H1 (cell line): ENCODE results near the gene PTCSC3. TPM values are rescaled to one million over a fixed set of nuclear protein-coding genes. Genes with fewer than 3 reads are reported as not detected.

Experiments used
- CTCF ChIA-PET: fragments of 300-600 bp; sonication (Branson Sonifier 250); formaldehyde crosslinking; loops from one replicate; lab custom pipeline; 2021; ENCODE audit not compliant: partially characterized antibody; lab: Charles Lee
- POLR2A ChIA-PET: fragments of 300-600 bp; sonication (Branson Sonifier 250); formaldehyde crosslinking; loops from one replicate; lab custom pipeline; 2021; ENCODE audit warnings: inconsistent platforms; ENCODE audit not compliant: partially characterized antibody; lab: Charles Lee
- DNase-seq, 2 experiments: peaks; one replicate each; pipeline versions ENCODE4 v3.0.0 to v3.0.0-alpha.2; 2010 to 2022; ENCODE audit warnings: low spot score in 2 of 2, low read depth in 1 of 2, mixed read lengths in 1 of 2
- FAIRE-seq: peaks from 2 replicates; lab custom pipeline; 2011; peaks lifted over from hg19 to GRCh38; lab: Jason Lieb, UNC
- H2AFZ ChIP-seq: 2 replicates; pipeline ENCODE4 v1.8.1; 2012; ENCODE audit warnings: low read length, inconsistent platforms
- H2AK5ac ChIP-seq: 2 replicates; pipeline ENCODE4 v1.6.1; 2013; ENCODE audit warnings: low read depth, low read length
- H2BK120ac ChIP-seq: replicated peaks from 2 replicates; pipeline ENCODE3; 2013; ENCODE audit warnings: low read depth, low read length, inconsistent platforms
- H2BK12ac ChIP-seq: 2 replicates; pipeline ENCODE4 v1.6.1; 2013; ENCODE audit warnings: low read depth, low read length
- H2BK15ac ChIP-seq: 2 replicates; pipeline ENCODE4 v1.6.1; 2013; ENCODE audit warnings: low read length
- H2BK20ac ChIP-seq: 2 replicates; pipeline ENCODE4 v1.6.1; 2013; ENCODE audit warnings: low read length
- H2BK5ac ChIP-seq: 2 replicates; pipeline ENCODE4 v1.6.1; 2013; ENCODE audit warnings: low read depth, low read length
- H3K14ac ChIP-seq: 2 replicates; pipeline ENCODE4 v1.6.1; 2013; ENCODE audit warnings: inconsistent platforms; ENCODE audit not compliant: insufficient read length
- H3K18ac ChIP-seq: 2 replicates; pipeline ENCODE4 v1.6.1; 2013; ENCODE audit warnings: low read length; ENCODE audit errors: extremely low read depth
- H3K23ac ChIP-seq: 2 replicates; pipeline ENCODE4 v1.6.1; 2013; ENCODE audit warnings: inconsistent platforms; ENCODE audit not compliant: insufficient read length
- H3K23me2 ChIP-seq: 2 replicates; pipeline ENCODE4 v1.6.1; 2013; ENCODE audit warnings: low read depth, low read length
- H3K27ac ChIP-seq: 2 replicates; pipeline ENCODE4 v1.6.1; 2011; ENCODE audit warnings: low read depth, low read length, inconsistent platforms
- H3K27me3 ChIP-seq, 4 experiments: replicated peaks in 1 of 4; 1 replicate in 1 of 4; 2 replicates in 3 of 4; pipeline versions ENCODE4 v1.6.1 to v1.8.1; 2011 to 2013; ENCODE audit warnings: low read length in 3 of 4, mild to moderate bottlenecking in 3 of 4, inconsistent platforms in 2 of 4, mixed read lengths in 2 of 4, moderate library complexity in 1 of 4; ENCODE audit not compliant: control insufficient read depth in 3 of 4, insufficient read depth in 3 of 4; ENCODE audit errors: extremely low read depth in 1 of 4
- H3K36me3 ChIP-seq, 4 experiments: 2 replicates each; pipeline versions ENCODE4 v1.6.1 to v1.8.1; 2011 to 2013; ENCODE audit warnings: mild to moderate bottlenecking in 4 of 4, low read length in 3 of 4, moderate library complexity in 2 of 4, control low read depth in 1 of 4, inconsistent platforms in 1 of 4; ENCODE audit not compliant: insufficient read depth in 4 of 4, control insufficient read depth in 2 of 4
- H3K4ac ChIP-seq: replicated peaks from 2 replicates; pipeline ENCODE3; 2013; ENCODE audit warnings: low read length, low read depth, mixed read lengths, inconsistent platforms; ENCODE audit not compliant: insufficient read length
- H3K4me1 ChIP-seq, 4 experiments: replicated peaks in 1 of 4; 1 replicate in 1 of 4; 2 replicates in 3 of 4; pipeline versions ENCODE4 v1.6.1 to v1.8.1; 2011 to 2013; ENCODE audit warnings: low read length in 3 of 4, inconsistent platforms in 2 of 4, mixed read lengths in 1 of 4; ENCODE audit not compliant: insufficient read depth in 4 of 4, control insufficient read depth in 3 of 4
- H3K4me2 ChIP-seq, 2 experiments: 2 replicates each; pipeline versions ENCODE4 v1.6.1 to v1.8.1; 2011 to 2013; ENCODE audit warnings: low read depth in 2 of 2, low read length in 2 of 2, control low read depth in 1 of 2, inconsistent platforms in 1 of 2, mild to moderate bottlenecking in 1 of 2; ENCODE audit not compliant: insufficient read depth in 1 of 2
- H3K4me3 ChIP-seq, 4 experiments: fragments of 200-600, 300-600 bp in 1 of 4; sonication (generic), shearing (Covaris generic), sonication (Bioruptor Twin) in 1 of 4; 2 replicates each; pipeline versions ENCODE4 v1.5.1 to v1.8.1; 2011 to 2016; ENCODE audit warnings: low read length in 4 of 4, low read depth in 3 of 4, control low read depth in 2 of 4, inconsistent platforms in 2 of 4, mild to moderate bottlenecking in 2 of 4, mixed read lengths in 1 of 4, moderate library complexity in 1 of 4; ENCODE audit not compliant: insufficient read depth in 2 of 4; ENCODE audit errors: extremely low read depth in 1 of 4
- H3K56ac ChIP-seq: replicated peaks from 2 replicates; pipeline ENCODE3; 2013; ENCODE audit warnings: low read depth, mild to moderate bottlenecking, mixed read lengths, low read length, inconsistent platforms; ENCODE audit not compliant: insufficient read length
- H3K79me1 ChIP-seq: 2 replicates; pipeline ENCODE4 v1.6.1; 2013; ENCODE audit warnings: low read depth, low read length, control low read depth
- H3K79me2 ChIP-seq, 2 experiments: 2 replicates each; pipeline versions ENCODE4 v1.6.1 to v1.8.1; 2012 to 2013; ENCODE audit warnings: low read length in 2 of 2, mild to moderate bottlenecking in 2 of 2, inconsistent platforms in 1 of 2; ENCODE audit not compliant: insufficient read depth in 2 of 2, control insufficient read depth in 1 of 2
- H3K9ac ChIP-seq, 4 experiments: replicated peaks in 1 of 4; 1 replicate in 1 of 4; 2 replicates in 3 of 4; pipeline versions ENCODE4 v1.6.1 to v1.8.1; 2011 to 2013; ENCODE audit warnings: low read depth in 3 of 4, low read length in 3 of 4, control low read depth in 2 of 4, mild to moderate bottlenecking in 2 of 4, moderate library complexity in 2 of 4, inconsistent platforms in 1 of 4; ENCODE audit errors: extremely low read depth in 1 of 4
- H3K9me3 ChIP-seq, 2 experiments: 2 replicates each; pipeline versions ENCODE4 v1.6.1 to v1.8.1; 2012 to 2013; ENCODE audit warnings: mild to moderate bottlenecking in 2 of 2, moderate library complexity in 2 of 2, control low read depth in 1 of 2, inconsistent platforms in 1 of 2, low read depth in 1 of 2, low read length in 1 of 2, mixed read lengths in 1 of 2; ENCODE audit not compliant: insufficient read depth in 2 of 2
- H4K20me1 ChIP-seq, 2 experiments: replicated peaks in 1 of 2; 2 replicates each; pipeline versions ENCODE3 to v1.8.1; 2011 to 2013; ENCODE audit warnings: inconsistent platforms in 2 of 2, low read length in 2 of 2, mild to moderate bottlenecking in 1 of 2; ENCODE audit not compliant: insufficient read depth in 2 of 2, control insufficient read depth in 1 of 2
- H4K5ac ChIP-seq: 2 replicates; pipeline ENCODE4 v1.6.1; 2013; ENCODE audit warnings: low read length, low read depth, mixed read lengths, inconsistent platforms; ENCODE audit not compliant: insufficient read length
- H4K8ac ChIP-seq: 2 replicates; pipeline ENCODE4 v1.8.0; 2013; ENCODE audit warnings: mild to moderate bottlenecking, moderate library complexity, low read length, inconsistent platforms; ENCODE audit not compliant: insufficient read depth; ENCODE audit errors: extremely low read depth
- H4K91ac ChIP-seq: replicated peaks from 2 replicates; pipeline ENCODE3; 2013; ENCODE audit warnings: low read length, mixed read lengths, inconsistent platforms; ENCODE audit not compliant: insufficient read length
- CBX5 ChIP-seq: fragments of 300-800, 300-1000 bp; sonication (generic); IDR thresholded peaks from 2 replicates; pipeline ENCODE4 v1.7.1; 2016; ENCODE audit warnings: antibody characterized with exemption, low read length, low read depth
- YY1 ChIP-seq: IDR thresholded peaks from 2 replicates; pipeline ENCODE4 v1.6.1; 2011; ENCODE audit warnings: low read depth, mild to moderate bottlenecking, low read length
- WGBS, 2 experiments: shearing (Covaris generic) in 1 of 2; methylation state at CpG; one replicate each; pipeline versions ENCODE4 v1.1.6 to v1.1.7; 2013 to 2015; ENCODE audit warnings: low lambda C conversion rate in 2 of 2, mixed read lengths in 2 of 2, inconsistent platforms in 1 of 2, low coverage in 1 of 2, missing lambda C conversion rate in 1 of 2; ENCODE audit not compliant: insufficient replicate concordance in 2 of 2, insufficient coverage in 1 of 2, insufficient read length in 1 of 2; ENCODE audit errors: extremely low coverage in 1 of 2, missing lambda C conversion rate in 1 of 2; 5-methylcytosine and 5-hydroxymethylcytosine counted together
- polyA plus RNA-seq, 7 experiments: library from polyadenylated mRNA; depleted of rRNA in 3 of 7; stranded (reverse) in 5 of 7; unstranded in 2 of 7; fragments of >200 nt in 5 of 7; fragments of 200-250 nt in 2 of 7; gene quantifications; 1 replicate in 5 of 7; 2 replicates in 1 of 7; 4 replicates in 1 of 7; pipeline versions ENCODE4 v1.2.1 to v1.2.3, GENCODE V29; 2011 to 2013; ENCODE audit warnings: missing spikeins in 2 of 7, mixed read lengths in 2 of 7
- total RNA-seq: library from RNA; stranded (reverse); fragmentation: NEBNext Ultra II Directional; extraction: Animal tissue kit (Norgen Biotek cat#: 25700); gene quantifications from 2 replicates; pipeline ENCODE4 v1.2.1, GENCODE V29; 2021
- TF ChIP-seq, protein P1 (sequence below): IDR thresholded peaks from 2 replicates; pipeline ENCODE4 v1.6.1; 2011; ENCODE audit warnings: low read length, improper control_type of control experiment

Gene PTCSC3
- total and polyA plus RNA-seq, 2 of the 8 experiments (the other 6 are each of a cell fraction or from before 2014, with no cell fraction given), result not detected

DNA sequence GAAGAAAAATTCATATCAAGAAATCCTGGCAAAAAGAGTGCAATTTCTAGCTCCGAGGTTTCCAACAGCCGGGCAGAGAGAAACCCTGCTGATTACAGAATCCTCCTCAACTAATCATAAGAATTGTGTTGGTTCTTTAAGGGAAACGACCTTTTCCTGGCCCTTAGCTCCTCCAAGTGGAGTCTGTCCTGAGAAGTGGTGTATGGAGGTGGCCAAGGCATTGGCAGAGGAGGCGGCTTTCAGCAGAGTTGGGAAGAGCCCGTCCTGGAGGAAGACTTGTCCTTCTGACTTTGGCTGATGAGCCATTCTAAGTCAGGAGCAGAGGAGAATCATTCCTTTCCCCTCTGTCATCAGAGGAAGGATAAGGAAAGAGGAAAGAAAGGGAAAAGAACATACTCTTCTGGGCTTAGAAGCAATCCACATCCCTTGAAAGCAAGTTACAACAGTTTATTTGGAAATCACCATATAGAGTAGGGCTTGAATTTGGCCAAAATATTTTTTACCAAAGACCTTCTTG is 46.5 kb upstream of the PTCSC3 start:
- no peak for FAIRE-seq
- Histone ChIP-seq H2BK5ac (no peak overlapping the region), H2BK120ac (no peak overlapping the region), H3K36me3 (no peaks in the 10 kb centered on the region), H4K20me1 (no peaks in the 10 kb centered on the region), H2BK15ac (no peak overlapping the region), H3K18ac (peak overlapping the region; percentile 86), H2AK5ac (no peak overlapping the region), H4K91ac (no peak overlapping the region), H2BK12ac (no peak overlapping the region), H3K9me3 (no peaks in the 10 kb centered on the region), H3K79me2 (no peaks in the 10 kb centered on the region), H3K23ac (no peak overlapping the region), H3K9ac (no peak overlapping the region), H4K5ac (no peak overlapping the region), H3K79me1 (no peaks in the 10 kb centered on the region), H3K4ac (no peak overlapping the region), H2BK20ac (no peak overlapping the region), H3K4me3 (no peak overlapping the region; a peak in 1 of 8 replicates), H3K27me3 (no peaks in the 10 kb centered on the region), H3K56ac (no peak overlapping the region), H3K4me2 (no peak overlapping the region; a peak in 1 of 4 replicates), H3K27ac (no peak overlapping the region), H2AFZ (no peak overlapping the region; the same call in 1 of the 2 replicates), H4K8ac (no peak overlapping the region), H3K14ac (no peak overlapping the region), H3K4me1 (peaks cover 0 to 9% (median 2%) of the 10 kb centered on the region in 4 experiments; a peak in 3 of 7 replicates), H3K23me2 (no peaks in the 10 kb centered on the region)
- 67% methylated on average over 5 of the region's 5 CpGs; no CpG with 5 or more reads in 1 of the 2 experiments for WGBS, 2 experiments
- no peak for DNase-seq
- POLR2A ChIA-PET, result no interaction called here
- TF ChIP-seq, protein P1, sequence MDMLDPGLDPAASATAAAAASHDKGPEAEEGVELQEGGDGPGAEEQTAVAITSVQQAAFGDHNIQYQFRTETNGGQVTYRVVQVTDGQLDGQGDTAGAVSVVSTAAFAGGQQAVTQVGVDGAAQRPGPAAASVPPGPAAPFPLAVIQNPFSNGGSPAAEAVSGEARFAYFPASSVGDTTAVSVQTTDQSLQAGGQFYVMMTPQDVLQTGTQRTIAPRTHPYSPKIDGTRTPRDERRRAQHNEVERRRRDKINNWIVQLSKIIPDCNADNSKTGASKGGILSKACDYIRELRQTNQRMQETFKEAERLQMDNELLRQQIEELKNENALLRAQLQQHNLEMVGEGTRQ, result no peak
- TF ChIP-seq CBX5 (no peak), YY1 (no peak)
- CTCF ChIA-PET, result interaction anchor here (0.8 to 1.3 kb wide), 5 partner anchors 10 to 154 kb away, joined by 3 to 4 read pairs (median 3); no protein-coding TSS in a partner anchor
